Stimulated activated CD4-positive, alpha-beta T cell treated with anti-CD3 and anti-CD28 coated beads, TNF-alpha, amount 100 ng/mL, for 4 hours (primary cell): ENCODE results near the gene TMEM209.
"Not testable (repeated sequence)": the region's sequence is repeated elsewhere in the genome, so short reads cannot be mapped to it uniquely, and the experiment has no call there.

Experiments
- DNase-seq, 3 experiments: peaks; one replicate each; pipeline ENCODE4 v3.0.0-alpha.2; 2020; ENCODE audit warnings: low read depth in 3 of 3

The TMEM209 gene

GRCh38 chr7:130205084-130205947 lies at the start of gene TMEM209:
Gene TMEM209, minus strand, starts transcription at chr7:130205406. Its CDS starts 31 bp downstream, at chr7:130205375.
- DNase-seq = peak; percentile 79 to 90 (median 85)

DNA sequence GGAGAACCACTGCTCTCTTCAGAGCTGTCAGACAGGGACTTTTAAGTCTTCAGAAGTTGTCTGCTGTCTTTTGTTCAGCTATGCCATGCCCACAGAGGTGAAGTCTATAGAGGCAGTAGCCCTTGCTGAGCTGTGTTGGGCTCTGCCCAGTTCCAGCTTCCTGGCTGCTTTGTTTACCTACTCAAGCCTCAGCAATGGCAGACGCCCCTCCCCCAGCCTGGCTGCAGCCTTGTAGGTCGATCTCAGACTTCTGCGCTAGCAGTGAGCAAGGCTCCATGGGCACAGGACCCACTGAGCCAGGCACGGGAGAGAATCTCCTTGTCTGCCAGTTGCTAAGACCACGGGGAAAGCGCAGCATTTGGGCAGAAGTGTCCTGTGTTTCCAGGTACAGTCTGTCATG lies 49.3 kb upstream of the TMEM209 start:
- DNase-seq = no peak

DNA sequence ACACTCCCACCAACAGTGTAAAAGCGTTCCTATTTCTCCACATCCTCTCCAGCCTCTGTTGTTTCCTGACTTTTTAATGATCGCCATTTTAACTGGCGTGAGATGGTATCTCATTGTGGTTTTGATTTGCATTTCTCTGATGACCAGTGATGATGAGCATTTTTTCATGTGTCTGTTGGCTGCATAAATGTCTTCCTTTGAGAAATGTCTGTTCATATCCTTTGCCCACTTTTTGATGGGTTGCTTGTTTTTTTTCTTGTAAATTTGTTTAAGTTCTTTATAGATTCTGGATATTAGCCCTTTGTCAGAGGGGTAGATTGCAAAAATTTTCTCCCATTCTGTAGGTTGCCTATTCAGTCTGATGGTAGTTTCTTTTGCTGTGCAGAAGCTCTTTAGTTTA lies 44.4 kb upstream of the TMEM209 start:
- DNase-seq = not testable (repeated sequence)

GRCh38 chr7:130248842-130249241 lies 43.6 kb upstream of the TMEM209 start:
- DNase-seq = not testable (repeated sequence)

DNA sequence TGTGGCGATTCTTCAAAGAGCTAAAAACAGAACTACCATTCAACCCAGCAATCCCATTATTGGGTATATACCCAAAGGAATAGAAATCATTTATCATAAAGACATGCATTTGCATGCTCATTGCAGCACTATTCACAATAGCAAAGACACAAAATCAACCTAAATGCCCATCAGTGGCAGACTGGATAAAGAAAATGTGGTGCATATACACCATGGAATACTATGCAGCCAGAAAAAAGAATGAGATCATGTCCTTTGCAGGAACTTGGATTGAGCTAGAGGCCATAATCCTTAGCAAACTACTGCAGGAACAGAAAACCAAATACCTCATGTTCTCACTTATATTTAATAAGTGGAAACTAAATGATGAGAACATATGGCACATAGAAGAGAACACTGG lies 41.3 kb upstream of the TMEM209 start:
- DNase-seq = not testable (repeated sequence)

GRCh38 chr7:130243486-130243885 lies 38.3 kb upstream of the TMEM209 start:
- not testable (repeated sequence) for DNase-seq

GRCh38 chr7:130242198-130243014 lies 37.2 kb upstream of the TMEM209 start:
- peak; percentile 23 to 39 (median 28) for DNase-seq

- no peak for DNase-seq
Observed at GRCh38 chr7:130240240-130240639, 35.0 kb upstream of the TMEM209 start.

DNA sequence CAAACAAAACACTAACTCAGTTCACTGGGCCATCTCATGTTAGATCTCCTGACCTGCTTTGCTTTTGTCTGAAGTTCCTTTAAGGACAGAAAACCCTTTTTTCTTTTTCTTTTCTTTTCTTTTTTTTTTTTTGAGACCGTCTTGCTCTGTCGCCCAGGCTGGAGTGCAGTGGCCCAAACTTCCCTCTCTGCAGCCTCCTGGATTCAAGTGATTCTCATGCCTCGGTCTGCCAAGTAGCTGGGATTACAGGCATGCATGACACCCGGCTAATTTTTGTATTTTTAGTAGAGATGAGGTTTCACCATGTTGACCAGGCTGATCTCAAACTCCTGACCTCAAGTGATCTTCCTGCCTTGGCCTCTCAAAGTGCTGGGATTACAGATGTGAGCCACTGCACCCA lies 31.2 kb upstream of the TMEM209 start:
- DNase-seq = not testable (repeated sequence)

DNA sequence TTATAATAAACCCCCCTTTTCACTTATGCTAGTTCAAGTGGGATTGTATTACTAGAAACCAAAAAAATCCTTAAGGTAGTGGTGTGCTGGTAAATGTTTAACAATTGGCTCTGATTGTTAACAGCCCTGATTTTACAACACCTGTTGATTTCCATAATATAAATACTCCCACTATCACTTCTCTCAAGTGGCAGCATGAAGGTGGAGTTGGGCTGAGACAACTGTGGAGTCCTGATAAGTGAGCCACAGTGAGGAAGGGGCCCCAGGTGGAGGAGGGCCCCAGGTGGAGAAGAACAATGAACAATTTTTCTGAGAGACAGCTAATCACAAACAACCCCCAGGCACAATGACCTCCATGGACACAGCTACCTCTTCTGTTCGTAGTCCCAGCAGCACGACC lies 28.9 kb upstream of the TMEM209 start:
- DNase-seq = no peak

- no peak for DNase-seq
Observed at GRCh38 chr7:130232209-130232608, 27.0 kb upstream of the TMEM209 start.

- no peak for DNase-seq
Observed at GRCh38 chr7:130231792-130232191, 26.6 kb upstream of the TMEM209 start.

DNA sequence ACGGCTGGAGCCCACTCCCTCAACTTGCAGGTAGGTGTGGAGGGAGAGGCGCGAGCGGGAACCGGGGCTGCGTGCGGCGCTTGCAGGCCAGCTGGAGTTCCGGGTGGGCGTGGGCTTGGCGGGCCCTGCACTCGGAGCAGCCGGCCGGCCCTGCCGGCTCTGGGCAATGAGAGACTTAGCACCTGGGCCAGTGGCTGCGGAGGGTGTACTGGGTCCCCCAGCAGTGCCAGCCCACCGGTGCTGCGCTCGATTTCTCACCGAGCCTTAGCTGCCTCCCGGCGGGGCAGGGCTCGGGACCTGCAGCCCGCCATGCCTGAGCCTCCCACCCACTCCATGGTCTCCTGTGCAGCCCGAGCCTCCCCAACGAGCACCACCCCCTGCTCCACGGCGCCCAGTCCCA lies 24.8 kb upstream of the TMEM209 start:
- DNase-seq = not testable (repeated sequence)

- no peak for DNase-seq
Observed at GRCh38 chr7:130228840-130229502, 23.8 kb upstream of the TMEM209 start.

DNA sequence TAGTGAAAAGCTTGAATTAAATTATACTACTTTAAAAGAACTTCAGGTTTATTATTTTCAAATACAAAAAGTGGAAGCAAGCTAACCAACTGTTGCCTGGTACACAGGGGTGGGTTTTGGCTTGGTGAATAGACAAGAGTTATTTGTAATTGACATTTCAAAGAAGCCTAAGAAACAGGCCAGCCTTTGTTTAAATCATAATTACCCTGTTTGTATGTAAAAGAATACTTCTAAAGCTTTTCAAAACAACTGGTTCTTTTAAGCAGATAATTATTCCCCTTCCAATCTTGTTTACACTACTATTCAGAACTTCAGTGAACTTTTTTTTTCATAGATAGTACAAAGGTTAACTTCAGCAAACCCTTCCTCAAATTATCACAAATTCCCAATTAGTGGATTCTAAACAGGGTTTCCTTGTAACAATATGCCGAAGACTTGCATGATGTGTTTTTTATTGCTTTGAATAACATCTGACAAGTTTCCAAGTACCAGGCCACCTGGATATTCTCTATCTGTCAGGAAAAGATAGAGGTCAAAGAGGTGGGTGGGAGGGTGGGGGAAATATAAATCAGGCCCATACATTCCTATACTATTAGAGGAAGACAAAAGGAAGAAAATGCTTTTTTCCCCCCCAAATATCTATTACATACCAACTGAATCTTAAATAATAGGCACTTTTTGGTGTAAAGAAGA lies 22.8 kb upstream of the TMEM209 start:
- no peak for DNase-seq

DNA sequence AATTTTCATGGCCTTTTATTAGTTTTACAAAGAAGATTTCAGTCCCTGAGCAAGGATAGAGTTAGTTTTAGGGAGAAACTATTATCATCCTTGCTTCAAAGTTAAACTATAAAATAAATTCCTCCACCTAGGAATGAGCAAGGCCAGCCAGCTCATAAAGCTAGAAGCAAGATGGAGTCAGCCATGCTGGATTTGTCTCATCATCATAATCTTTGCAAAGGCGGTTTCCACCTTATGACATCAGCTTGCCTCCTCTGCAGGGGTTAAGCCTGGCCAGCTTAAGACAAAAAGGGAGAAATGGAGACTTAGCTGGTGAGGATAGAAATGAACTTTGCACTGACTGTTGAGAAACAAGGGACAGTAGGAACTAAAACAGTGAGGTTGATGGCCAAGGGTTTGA lies 21.1 kb upstream of the TMEM209 start:
- no peak for DNase-seq

- DNase-seq = not testable (repeated sequence)
Observed at GRCh38 chr7:130224923-130225322, 19.7 kb upstream of the TMEM209 start.

- no peak for DNase-seq
Observed at GRCh38 chr7:130224210-130224609, 19.0 kb upstream of the TMEM209 start.

- no peak for DNase-seq
Observed at GRCh38 chr7:130223646-130224045, 18.4 kb upstream of the TMEM209 start.

GRCh38 chr7:130221746-130222145 lies 16.5 kb upstream of the TMEM209 start:
- no peak for DNase-seq

- DNase-seq = no peak
Observed at GRCh38 chr7:130219871-130220270, 14.7 kb upstream of the TMEM209 start.
